Psoas muscle (tissue), 8 donors: ENCODE measurements around the gene CPLX3. TPM values are rescaled to one million over a fixed set of nuclear protein-coding genes. Genes with fewer than 3 reads are reported as not detected.
A peak's percentile ranks its signal among the peaks of the same experiment; 100 is the strongest.

Experiments
- ATAC-seq, 4 donors: fragments of 200-7000 bp; cut with Tn5 transposase; one replicate each; pipeline ENCODE4 v1.9.1; 2020; ENCODE audit warnings: moderate library complexity in 3 of 4, mild to moderate bottlenecking in 2 of 4
- DNase-seq, 2 donors: peaks; one replicate each; pipeline ENCODE4 v3.0.0-alpha.2; 2020
- H3K27ac ChIP-seq: fragments of 200-600 bp; one replicate; pipeline ENCODE4 v1.8.0; 2022
- H3K27me3 ChIP-seq, 3 donors: fragments of 200-600 bp in 1 of 3; one replicate each; pipeline versions ENCODE4 v1.6.1 to v1.8.0; 2013 to 2022; ENCODE audit warnings: low read length in 2 of 3, mild to moderate bottlenecking in 2 of 3, moderate library complexity in 1 of 3; ENCODE audit not compliant: insufficient read depth in 3 of 3
- H3K36me3 ChIP-seq, 2 donors: fragments of 200-600 bp in 1 of 2; one replicate each; pipeline versions ENCODE4 v1.6.1 to v1.8.0; 2013 to 2022; ENCODE audit warnings: low read depth in 1 of 2, mild to moderate bottlenecking in 1 of 2, moderate library complexity in 1 of 2; ENCODE audit not compliant: insufficient read depth in 1 of 2
- H3K4me1 ChIP-seq: fragments of 200-600 bp; one replicate; pipeline ENCODE4 v1.8.0; 2022
- H3K4me3 ChIP-seq: fragments of 200-600 bp; one replicate; pipeline ENCODE4 v1.8.0; 2022; ENCODE audit warnings: mild to moderate bottlenecking
- H3K9me3 ChIP-seq: fragments of 200-600 bp; one replicate; pipeline ENCODE4 v1.8.0; 2022
- CTCF ChIP-seq: fragments of 200-600 bp; IDR thresholded peaks from one replicate; pipeline ENCODE4 v1.8.0; 2022; ENCODE audit warnings: antibody characterized with exemption
- WGBS, 3 donors: extraction: QIAGEN DNeasy Blood & Tissue Kit; methylation state at CpG; one replicate each; pipeline versions ENCODE4 v1.1.6 to v1.1.7; 2013; 5-methylcytosine and 5-hydroxymethylcytosine counted together
- intact Hi-C, 2 donors: fragments of 100-400 bp; cut with DNase I; formaldehyde crosslinking; loops; one replicate each; pipeline versions ENCODE4 v1.11.0 to v1.14.2; 2022
- polyA plus RNA-seq, 3 donors: library from polyadenylated mRNA; stranded (reverse); fragments of 200-250 nt; gene quantifications; one replicate each; pipeline ENCODE4 v1.2.3, GENCODE V29; 2013
- total RNA-seq, 4 donors: library from RNA; stranded (reverse); fragmentation: NEBNext Ultra II Directional in 2 of 4; extraction: Animal tissue kit (Norgen Biotek cat#: 25700) in 2 of 4; gene quantifications; one replicate each; pipeline versions ENCODE4 v1.2.1 to v1.2.4, GENCODE V29; 2021 to 2023
- donor health status: healthy with polysubstance abuse.
- donor health status: DM: no; HTN: no; CAD: no; lungs with moderate emphysema.
- donor health status: Bipolar disorder and iron deficiency.
- donor health status: healthy.
- donor health status: DM: yes; HTN: yes; CAD: no.
- donor health status: DM: no; HTN: no; CAD: no.
- donor health status: DM: no; HTN: no; CAD: no.
- donor health status: DM: yes; HTN: yes; CAD: no.

CPLX3 gene
- total and polyA plus RNA-seq, 7 donors, result 0.03 to 0.19 (median 0.04) TPM; not detected in 4

- intact Hi-C loops, result loop anchor here in 1 of 2 donors (5.0 kb wide), 1 partner anchor 44 kb away; no protein-coding TSS in a partner anchor
- Histone ChIP-seq H3K27me3 (no peaks in the 10 kb centered on the region), H3K36me3 (peaks cover 0 to 17% of the 10 kb centered on the region in 2 donors), H3K4me3 (no peak overlapping the region), H3K4me1 (peaks cover 42% of the 10 kb centered on the region), H3K9me3 (no peaks in the 10 kb centered on the region), H3K27ac (peak overlapping the region; percentile 53)
- ATAC-seq (no peak), DNase-seq (no peak)
- 53 to 70% (median 67%) methylated on average over 9 of the region's 9 CpGs for WGBS, 3 donors
- TF ChIP-seq CTCF, result no peak
Measured at GRCh38 chr15:74857671-74858368, 31.4 kb downstream of the CPLX3 start.

GRCh38 chr15:74858369-74858740 lies 31.9 kb downstream of the CPLX3 start:
- Histone ChIP-seq H3K4me1 (peaks cover 45% of the 10 kb centered on the region), H3K36me3 (peaks cover 0 to 11% of the 10 kb centered on the region in 2 donors), H3K9me3 (no peaks in the 10 kb centered on the region), H3K27ac (peak overlapping the region; percentile 69), H3K27me3 (no peaks in the 10 kb centered on the region), H3K4me3 (no peak overlapping the region)
- TF ChIP-seq CTCF, result no peak
- DNase-seq (no peak), ATAC-seq (no peak)
- intact Hi-C loops, result loop anchor here in 1 of 2 donors (5.0 kb wide), 1 partner anchor 44 kb away; no protein-coding TSS in a partner anchor
- WGBS, 3 donors, result 65 to 86% (median 73%) methylated on average over 4 of the region's 4 CpGs

GRCh38 chr15:74863239-74864056 lies 37.0 kb downstream of the CPLX3 start:
- Histone ChIP-seq H3K4me1 (peaks cover 50% of the 10 kb centered on the region), H3K27me3 (no peaks in the 10 kb centered on the region), H3K9me3 (no peaks in the 10 kb centered on the region), H3K4me3 (no peak overlapping the region), H3K27ac (peak overlapping the region; percentile 53), H3K36me3 (peaks cover 0 to 5% of the 10 kb centered on the region in 2 donors)
- intact Hi-C loops, result no loop called here
- TF ChIP-seq CTCF, result no peak
- no peak for DNase-seq
- peak; percentile 37 to 64 (median 58) for ATAC-seq
- WGBS, 3 donors, result 79 to 84% (median 82%) methylated on average over 11 of the region's 11 CpGs

- TF ChIP-seq CTCF, result no peak
- Histone ChIP-seq H3K27ac (no peak overlapping the region), H3K27me3 (no peaks in the 10 kb centered on the region), H3K4me3 (no peak overlapping the region), H3K9me3 (no peaks in the 10 kb centered on the region), H3K36me3 (peaks cover 0 to 5% of the 10 kb centered on the region in 2 donors), H3K4me1 (peaks cover 55% of the 10 kb centered on the region)
- ATAC-seq (no peak), DNase-seq (no peak)
- intact Hi-C loops, result no loop called here
- WGBS, 3 donors, result 78 to 87% (median 81%) methylated on average over 6 of the region's 6 CpGs
Measured at GRCh38 chr15:74864296-74864695, 37.9 kb downstream of the CPLX3 start.
